ENCODE data around the gene MRPL10.

The MRPL10 gene

GRCh38 chr17:47857551-47858455 is 26.5 kb upstream of the MRPL10 start:
- DNase-seq (ENCODE audit: low spot score) = no peak

DNA sequence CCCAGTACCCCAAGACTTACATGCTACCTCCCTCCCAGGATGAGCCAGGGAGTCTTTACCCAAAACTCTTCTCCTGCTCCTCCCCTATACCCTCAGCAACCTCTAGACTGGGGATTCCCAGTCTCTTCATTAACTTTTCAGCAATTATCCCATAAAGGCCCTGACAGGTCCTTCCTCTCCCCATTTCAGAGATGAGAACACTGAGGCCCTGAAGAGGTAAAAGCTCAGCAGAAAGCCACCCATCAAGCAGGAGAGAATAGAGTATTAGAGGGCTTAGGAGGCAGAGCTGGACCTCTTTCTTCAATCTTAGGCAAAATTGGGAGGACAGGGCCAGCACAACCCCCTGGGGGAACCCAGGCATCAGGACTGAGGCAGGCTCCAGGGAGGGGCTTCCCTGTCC is 25.5 kb upstream of the MRPL10 start:
- DNase-seq (ENCODE audit: low spot score) = no peak

GRCh38 chr17:47855737-47856136 is 24.4 kb upstream of the MRPL10 start:
- no peak for DNase-seq (ENCODE audit: low spot score)

GRCh38 chr17:47853616-47854015 is 22.3 kb upstream of the MRPL10 start:
- DNase-seq (ENCODE audit: low spot score) = no peak

DNA sequence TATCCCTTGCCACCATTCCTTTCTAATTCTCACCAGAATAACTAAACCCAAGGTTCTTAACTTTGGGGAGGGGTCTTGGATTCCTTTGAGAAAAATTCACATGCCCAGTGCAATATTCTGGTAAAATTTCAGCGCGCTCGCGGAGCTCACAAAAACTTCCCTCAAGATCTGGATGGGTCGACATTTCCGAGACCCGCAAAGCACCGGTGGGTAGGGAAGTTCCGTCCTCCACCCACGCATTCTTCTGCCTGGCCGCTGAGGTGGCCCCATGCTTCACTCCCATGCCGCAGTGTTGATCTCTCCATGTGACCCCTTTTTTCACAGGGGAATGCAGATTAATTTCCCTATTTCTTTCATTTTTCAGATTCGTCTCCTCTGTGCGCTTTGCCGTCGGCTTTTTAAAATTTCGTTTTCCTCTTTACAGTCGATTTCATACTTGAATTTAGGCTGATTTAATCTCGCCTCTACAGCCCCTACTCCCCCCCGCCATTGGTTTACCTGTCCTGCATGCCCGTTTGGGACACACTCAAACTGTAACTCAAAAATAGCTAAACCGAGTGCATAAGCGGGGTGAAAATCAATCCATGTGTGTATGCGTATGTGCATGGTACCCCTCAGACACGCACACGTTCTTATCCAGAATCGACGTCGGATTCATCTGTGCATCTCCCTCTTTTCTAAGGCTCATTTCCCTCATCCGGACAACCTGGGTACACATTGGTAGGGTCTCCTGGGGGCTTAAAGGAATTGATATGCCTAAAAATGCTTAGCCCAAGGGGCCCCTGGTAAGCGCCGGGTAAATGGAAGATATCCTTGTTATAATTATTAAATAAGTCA is 21.0 kb upstream of the MRPL10 start:
- no peak for DNase-seq (ENCODE audit: low spot score)

- DNase-seq (ENCODE audit: low spot score) = no peak
Observed at GRCh38 chr17:47851764-47852112, 20.4 kb upstream of the MRPL10 start.

- peak; percentile 86 for DNase-seq (ENCODE audit: low spot score)
Observed at GRCh38 chr17:47850692-47851573, 19.6 kb upstream of the MRPL10 start, which contains the start of gene SP6. SP6 (minus strand) TSS chr17:47851163; CDS start chr17:47848429, 2,734 bp downstream.

DNA sequence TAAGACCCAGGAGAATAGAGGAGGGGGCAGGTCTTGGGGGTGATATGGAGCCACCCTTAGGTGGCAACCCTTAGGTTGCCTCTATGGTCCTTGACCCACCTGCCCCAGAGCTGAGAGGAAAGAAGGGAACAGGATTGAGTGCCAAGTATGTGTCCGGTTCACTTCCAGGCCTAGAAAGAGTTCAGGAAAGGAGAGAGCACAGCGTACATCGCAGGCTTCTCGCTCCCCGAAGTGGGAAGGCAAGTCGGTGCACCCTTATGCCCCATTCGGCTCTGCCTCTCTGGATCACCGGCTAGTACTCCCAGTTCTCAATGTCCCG is 19.0 kb upstream of the MRPL10 start:
- DNase-seq (ENCODE audit: low spot score) = no peak

DNA sequence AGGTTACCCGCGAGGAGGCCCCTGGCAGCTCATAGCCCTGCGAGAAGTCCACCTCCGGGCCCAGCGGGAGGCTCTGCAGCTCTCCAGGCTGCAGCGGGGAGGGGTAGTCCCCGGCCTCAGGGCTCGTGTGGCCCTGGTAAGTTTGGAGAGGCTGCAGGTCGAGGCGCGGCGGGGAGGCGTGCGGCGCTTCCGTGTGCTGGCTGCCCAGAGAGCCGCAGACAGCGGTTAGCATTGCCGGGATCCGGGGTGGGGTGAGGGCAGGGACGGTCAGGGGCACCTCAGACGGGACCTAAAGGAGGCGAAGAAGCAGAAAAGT is 16.8 kb upstream of the MRPL10 start:
- DNase-seq (ENCODE audit: low spot score) = no peak

GRCh38 chr17:47847341-47848197 is 16.2 kb upstream of the MRPL10 start:
- no peak for DNase-seq (ENCODE audit: low spot score)

DNA sequence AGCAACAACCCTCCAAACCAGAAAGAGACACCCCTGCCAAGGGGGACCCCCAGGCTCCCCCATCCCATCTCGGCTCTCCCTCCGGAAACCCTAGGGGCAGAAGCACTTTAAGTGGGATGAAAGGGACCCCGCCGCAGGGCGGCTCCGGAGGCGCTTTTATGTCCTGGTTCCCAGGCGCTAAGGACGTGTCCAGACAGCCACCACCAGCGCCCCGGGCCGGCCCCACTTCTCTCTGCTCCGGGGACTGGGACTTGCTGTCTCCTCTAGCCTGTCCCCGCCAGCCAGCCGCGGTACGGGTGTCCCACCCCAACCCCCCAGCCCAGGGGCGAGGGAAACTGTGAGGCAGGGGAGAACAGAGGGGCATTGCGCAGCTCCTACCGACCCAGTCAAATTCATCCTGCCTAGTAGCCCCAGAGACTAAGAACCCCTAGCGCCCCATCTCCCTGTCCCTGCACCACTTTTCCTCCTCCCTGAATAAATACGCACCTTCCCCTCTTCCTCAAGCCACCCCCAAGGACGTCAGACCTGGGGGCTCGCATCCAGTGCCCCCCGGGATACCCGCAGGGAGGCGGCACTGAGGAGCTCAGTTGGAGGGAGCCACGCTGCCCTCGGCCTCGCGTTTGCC is 15.5 kb upstream of the MRPL10 start:
- DNase-seq (ENCODE audit: low spot score) = no peak

DNA sequence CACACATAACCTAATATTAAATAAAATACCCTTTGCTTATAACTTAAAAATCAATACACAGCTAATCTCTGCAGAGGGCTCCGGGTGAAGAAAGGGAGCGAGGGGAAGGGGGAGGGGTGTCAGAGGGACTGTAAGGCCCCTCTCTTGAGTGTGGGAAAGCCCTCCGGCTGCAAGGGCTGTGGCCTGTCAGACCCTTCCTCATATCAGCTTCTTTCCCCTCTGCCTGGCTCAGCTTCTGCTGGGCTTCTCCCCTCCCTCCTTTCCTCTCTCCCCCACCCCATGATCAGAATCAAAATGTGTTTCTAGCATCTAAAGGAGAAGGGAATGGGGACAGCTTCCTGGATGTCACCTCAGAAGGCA is 14.4 kb upstream of the MRPL10 start:
- DNase-seq (ENCODE audit: low spot score) = no peak

DNA sequence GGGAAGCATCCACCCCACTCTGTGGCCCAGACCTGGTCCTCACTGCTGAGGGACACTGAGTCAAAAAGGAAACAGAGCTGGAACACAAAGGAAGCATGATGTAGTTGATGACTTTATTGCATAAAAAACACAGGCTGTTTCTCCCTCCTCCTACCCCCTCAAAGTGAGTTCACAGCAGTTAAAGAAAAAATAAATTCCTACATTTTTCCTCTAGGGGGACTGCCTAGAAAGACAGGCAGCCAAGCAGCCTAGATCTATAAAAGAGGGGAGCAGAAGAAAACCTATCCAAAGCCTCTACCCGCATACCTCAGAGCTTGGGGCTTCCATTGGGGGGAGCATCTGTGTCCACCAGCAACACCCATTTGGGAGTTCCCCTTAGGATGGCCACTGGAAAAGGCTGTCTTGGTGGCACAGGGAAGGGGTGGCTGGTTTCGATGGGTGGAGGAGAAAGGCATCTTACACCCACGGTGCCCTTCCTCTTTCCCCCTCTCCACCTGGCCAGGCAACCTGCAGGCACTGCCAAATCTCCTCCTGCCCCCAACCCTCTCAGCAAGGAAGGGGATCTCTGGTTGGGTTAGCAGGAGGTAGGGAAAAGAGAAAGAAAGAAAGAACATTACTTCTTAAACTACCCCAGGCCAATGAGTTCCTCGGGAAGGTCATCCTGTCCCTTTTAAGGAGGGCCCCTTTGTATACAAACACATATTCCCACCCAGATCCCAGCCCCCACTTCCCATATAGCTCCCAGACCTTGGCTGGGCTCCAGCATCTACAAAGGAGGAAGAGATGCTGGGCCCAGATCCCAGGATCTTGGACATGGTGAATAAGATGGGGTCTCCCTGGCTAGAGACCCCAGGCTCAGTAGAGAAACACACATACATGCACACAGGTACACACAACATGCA is 13.7 kb upstream of the MRPL10 start:
- DNase-seq (ENCODE audit: low spot score) = peak; percentile 44

- DNase-seq (ENCODE audit: low spot score) = no peak
Observed at GRCh38 chr17:47844227-47844626, 12.9 kb upstream of the MRPL10 start.

GRCh38 chr17:47843391-47843730 is 12.0 kb upstream of the MRPL10 start:
- DNase-seq (ENCODE audit: low spot score) = no peak

DNA sequence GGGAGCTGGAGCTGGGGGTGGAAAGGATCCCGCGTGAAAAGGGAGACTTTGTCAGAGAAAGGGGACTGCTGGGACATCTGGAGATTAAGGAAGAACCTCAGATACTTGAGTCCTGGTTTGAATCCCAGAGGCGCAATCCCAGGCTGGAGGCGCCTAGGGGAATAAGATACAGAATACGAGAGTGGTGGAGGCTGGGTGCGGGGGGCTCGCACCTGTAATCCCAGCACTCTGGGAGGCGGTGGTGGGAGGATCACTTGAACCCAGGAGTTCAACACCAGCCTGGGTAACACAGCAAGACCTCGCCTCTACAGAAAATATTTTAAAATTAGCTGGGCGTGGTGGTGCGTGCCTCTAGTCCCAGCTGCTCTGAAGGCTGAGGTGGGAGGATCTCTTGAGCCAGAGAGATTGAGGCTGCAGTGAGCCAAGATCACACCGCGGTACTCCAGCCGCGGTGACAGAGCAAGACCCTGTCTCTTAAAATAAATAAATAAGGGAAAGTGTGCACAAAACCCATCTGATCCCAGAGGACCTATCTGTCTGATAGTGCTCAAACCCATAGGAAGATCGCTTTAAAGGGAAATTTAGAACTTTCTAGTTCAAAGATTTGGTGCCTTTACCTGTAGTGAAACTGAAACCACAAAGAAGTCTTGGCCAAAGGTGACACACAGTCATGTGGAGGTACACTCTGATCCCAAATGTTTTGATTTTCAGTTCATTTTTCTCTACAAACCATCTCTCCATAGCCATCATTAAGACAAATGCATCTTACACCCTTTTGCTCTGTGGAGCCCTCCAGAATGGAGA is 10.3 kb upstream of the MRPL10 start:
- no peak for DNase-seq (ENCODE audit: low spot score)

DNA sequence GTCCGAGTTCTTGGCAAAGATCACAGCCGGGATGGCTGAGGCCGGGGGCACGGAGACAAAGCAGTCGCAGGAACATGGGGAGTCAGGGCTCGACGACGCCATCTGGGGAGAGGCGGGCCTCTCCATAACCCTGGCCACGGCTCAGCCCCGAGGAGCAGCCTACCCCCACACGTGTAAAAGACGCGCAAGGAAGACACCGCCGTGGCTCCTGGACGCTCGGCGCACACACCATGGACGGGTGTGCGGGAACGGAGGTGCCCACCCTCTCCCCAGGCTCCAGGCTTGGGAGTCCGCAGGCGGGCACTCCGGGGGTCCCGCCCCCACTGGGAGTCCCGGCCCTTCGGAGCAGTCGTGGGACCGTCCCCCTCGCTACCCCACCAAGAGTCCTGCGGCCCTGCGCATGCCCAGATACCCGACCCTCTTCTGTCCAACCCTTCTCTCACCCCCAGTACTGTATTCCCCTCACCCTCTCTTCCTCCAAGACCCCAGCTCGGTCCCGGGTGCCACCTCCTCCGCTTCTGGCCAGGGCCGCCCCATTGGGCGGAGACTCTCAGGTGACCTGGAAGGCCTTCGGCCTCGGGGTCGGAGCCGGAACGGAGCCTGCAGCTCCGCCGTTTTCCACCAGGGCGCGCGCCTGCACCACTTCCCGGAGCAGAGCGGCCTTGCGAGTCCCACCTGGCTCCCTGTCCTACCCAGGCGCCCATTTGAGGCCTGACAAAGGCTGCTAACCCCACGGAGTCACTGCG is 9.6 kb upstream of the MRPL10 start, which contains the start of gene SCRN2:
Gene SCRN2 (minus strand): TSS at position 532 of the 746 bp plus-strand sequence. CDS start 430 bp downstream, at position 102.
- DNase-seq (ENCODE audit: low spot score) = peak; percentile 93

GRCh38 chr17:47840001-47840741 is 8.8 kb upstream of the MRPL10 start:
- no peak for DNase-seq (ENCODE audit: low spot score)

Data from AG20443 (cell line).